GM21786 (cell line): ENCODE data around the gene PLCH1.
A peak's percentile ranks its signal among the peaks of the same experiment; 100 is the strongest.

Source experiments
- ATAC-seq: cut with Tn5 transposase; IDR thresholded peaks from one replicate; pipeline ENCODE4 v1.9.1; 2021; ENCODE audit not compliant: unreplicated experiment

Gene PLCH1

DNA sequence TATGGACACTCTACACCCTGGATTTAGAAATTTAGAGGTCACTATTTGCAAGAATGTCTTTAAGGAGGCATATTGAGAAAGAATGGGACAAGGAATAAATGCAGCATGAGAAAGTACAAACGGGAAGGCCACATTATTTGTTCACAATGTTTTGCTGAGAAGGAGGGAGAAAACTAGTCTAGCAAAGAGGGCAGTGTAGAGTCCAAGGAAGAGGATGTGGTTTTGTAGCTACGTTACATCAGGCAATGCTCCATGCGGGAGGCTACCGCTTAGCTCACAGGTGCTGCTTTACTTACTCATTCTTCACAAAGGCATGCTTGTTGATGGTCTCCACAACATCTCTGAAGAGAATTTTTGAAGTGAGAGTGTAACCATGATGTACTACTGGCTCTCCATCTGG, 191.1 kb downstream of the PLCH1 start:
- peak; percentile 46 for ATAC-seq

DNA sequence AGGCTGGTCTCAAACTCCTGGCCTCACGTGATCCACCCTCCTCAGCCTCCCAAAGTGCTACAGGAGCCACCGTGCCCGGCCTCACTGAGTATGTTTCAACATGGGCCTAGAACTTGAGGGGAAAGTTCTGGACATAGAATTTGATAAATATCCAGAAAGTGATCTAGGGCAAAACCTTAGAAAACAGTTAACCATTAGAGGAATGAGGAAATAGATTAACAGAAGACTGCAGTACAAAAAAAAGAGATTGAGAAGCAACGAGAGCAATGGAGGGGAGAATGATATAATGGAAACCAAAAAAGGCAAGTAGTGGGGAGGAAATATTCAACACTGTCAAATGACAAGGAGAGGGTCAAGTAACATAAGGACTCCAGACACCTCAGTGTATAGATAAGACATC, 191.5 kb downstream of the PLCH1 start:
- ATAC-seq = no peak

DNA sequence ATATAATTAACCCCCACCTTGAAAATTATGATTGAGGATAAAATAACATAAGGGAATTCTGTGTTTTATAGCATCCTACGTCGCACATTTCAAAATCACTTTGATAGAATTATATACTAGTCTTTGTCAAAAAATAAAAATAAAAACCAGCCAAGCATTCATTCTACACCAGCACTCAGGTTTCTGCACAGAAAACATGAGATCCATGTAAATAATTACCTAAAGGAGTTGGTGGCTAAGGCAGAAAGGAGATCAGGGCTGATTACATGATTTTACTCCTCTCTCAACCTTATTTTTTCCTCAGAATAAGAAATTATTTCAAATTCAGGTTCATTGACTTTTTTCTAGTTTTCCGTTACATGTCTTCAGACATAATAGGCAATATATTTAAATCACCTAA, 194.5 kb downstream of the PLCH1 start:
- no peak for ATAC-seq

DNA sequence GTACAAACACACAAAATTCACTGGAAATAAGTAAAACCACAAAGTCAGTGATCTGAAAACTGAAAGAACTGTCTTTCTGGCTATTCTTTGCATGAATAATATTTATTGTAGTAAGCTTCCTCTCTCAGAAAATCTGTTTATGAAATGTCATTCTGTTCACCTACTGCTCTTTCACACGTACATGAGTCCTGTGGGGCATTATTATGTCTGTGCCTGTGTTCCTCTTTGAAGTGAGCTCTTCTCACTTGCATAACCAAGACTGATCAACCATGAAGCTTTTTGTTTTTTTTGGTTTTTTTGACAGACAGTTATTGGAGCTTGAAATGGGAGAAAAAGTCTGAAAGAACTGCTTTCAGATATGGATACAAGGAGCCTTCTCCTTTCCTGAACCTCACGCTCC, 195.8 kb downstream of the PLCH1 start:
- peak; percentile 86 for ATAC-seq

DNA sequence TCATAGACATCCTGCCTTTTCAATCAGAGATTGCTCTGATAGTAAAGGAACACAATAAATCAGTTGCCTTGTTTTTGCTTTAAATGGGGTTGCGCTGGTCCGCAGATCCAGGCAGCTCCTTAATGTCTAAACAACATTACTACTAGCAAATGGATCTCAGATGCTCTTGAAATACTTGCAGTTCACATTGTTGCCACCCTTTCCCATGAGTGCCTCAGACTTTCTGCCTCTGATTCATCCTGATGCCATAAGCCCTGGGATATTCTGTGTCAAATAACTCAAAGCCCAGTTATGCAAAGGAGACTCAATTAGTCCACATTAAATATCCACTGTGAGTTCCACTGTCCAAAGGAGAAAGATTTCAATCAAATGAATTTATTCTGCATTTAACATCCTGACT, 196.7 kb downstream of the PLCH1 start:
- ATAC-seq = no peak

DNA sequence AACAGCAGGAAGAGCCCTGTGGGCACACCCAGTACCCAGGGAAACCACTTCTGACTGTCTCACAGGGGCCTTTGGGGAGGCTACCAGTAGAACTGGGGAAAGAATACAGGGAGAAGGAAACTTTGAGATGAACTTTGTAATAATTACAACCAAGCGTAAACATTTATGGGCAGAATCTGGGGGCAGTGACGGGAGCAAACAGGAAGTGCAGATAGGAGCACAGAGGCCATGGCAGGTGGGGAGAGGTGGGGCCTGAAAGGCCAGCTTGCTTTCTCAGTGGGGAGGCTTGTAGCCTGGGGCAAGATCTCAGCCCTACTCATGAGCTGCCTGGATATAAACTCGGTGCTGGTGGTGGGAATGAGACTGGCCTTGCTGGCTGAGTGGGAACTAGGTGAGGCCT, 209.8 kb downstream of the PLCH1 start:
- ATAC-seq = no peak

DNA sequence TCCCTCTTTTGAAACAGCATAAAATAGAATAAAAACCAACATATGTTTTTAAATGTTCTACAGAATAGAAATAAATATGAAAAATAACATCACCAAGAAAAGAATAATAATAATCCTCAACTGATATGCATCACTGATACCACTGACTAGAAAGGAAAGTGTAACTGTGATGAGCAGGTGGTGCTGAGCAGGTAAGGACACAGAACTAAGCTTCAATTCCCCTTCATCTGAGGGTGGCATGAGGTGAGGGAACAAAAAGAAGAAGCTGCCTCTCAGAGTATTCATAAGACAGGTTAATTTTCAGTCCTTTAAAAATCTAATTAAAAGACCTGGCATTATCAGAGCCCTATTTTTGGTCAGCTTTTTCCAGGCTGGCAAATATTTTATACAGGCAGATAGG, 216.3 kb downstream of the PLCH1 start:
- no peak for ATAC-seq

DNA sequence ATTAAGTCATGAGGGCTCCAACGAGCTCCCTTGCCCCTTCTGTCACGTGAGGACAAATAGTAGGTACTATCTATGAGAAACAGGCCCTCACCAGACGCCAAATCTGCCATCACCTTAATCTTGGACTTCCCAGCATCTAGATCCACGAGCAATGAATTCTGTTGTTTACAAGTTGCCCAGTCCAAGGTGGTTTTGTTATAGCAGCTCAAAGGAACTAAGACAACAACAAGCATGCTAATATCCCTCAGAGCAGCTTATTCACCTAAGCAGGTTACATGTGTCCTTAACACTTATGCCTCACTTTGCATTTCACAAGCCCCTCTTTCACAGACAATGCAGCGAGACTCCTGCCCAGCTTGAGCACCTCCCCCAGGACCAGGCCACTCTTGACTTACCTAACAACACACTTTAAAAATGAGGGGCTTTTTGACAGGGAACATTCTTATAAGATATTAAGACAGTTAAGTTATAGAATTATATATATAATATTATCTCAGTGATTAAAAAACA, 219.5 kb downstream of the PLCH1 start:
- ATAC-seq = no peak

DNA sequence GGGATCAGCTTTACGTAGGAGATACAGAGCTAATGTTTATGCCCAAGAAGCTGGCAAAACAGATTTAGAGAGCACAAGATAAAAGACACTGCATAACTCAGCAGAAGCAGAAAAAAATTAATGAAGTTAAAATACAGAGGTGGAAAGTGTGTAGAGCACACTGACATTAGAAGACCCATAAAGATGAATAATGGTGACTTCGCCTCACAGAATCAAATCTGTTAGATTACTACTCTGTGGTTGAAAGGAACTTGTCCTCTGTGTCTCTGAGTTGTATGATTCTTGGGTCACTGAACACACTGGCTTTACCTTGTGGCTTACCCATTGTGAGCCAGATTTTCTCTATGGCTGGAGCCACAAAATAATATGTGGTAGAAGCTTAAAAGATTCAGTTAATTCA, 224.4 kb downstream of the PLCH1 start:
- no peak for ATAC-seq

DNA sequence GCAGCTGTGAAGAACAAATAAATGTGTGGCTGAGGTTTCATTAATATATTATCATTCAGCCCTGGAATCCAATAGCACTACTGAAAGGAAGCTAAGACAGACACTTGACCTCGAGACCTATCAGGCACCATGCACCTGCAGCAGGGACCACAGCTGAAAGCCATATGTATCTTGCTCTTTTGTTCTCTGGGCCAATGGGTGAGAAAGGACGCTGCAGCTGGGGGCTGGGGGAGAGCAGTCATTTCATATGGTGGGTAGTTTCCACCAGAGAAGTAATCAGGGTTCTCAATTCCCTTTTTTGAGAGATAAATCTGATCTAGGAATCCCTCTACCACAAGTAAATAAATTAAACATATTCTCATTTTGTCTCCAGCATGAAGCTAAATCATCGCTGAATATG, 225.8 kb downstream of the PLCH1 start:
- peak; percentile 61 for ATAC-seq

DNA sequence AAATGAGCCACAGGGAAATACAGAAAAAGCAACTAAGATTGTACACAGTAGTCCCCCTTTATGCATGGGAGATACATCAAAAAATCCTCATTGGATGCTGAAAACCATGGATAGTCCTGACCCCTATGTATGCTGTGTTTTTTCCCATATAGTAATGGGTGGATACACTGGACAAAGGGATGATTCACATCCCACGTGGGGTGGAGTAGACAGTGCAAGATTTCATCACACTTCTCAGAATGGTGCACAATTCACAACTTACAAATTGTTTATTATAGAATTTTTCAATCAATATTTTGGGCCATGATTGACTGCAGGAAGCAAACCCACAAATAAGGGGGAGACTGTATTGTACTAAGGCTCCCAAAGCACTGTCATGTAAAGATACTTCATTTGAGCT, 227.0 kb downstream of the PLCH1 start:
- no peak for ATAC-seq

DNA sequence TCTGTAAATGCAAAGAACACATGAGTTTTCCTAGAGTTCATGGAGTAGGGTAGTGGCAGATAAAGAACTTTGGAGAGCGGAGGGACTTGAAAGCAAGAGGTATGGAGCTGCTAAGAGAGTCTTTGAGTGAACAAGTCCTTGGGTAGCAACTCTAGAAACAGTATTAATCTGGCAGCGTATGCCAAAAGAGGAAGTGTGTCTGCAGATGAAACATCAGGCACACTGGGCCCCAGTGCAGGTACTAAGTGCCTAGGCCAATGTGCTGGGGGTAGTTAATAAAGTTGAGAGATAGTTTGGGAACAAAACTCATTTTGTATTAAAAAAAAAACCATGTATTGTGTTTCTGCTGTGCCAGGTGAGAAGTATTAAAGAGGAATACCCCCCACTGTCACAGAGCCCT, 228.4 kb downstream of the PLCH1 start:
- no peak for ATAC-seq

DNA sequence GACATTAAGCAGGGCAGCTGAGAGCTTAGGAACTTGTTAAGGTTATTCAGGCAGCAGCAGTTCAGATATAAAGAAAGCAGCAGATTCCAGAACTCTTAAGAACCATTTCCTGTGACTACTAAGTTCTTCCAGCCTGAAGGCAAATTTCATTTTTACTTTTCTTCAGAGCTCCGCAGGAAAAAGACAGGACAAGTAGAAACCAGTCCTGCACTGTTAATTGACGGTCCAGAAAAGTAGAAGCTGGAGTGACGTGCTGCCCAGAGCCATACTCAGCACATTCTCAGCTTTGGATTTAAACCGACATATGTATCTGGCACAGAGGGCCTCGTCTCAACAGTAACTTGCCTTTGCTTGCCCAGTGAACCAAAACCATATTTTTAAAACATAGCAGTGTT, 232.0 kb downstream of the PLCH1 start:
- ATAC-seq = no peak

DNA sequence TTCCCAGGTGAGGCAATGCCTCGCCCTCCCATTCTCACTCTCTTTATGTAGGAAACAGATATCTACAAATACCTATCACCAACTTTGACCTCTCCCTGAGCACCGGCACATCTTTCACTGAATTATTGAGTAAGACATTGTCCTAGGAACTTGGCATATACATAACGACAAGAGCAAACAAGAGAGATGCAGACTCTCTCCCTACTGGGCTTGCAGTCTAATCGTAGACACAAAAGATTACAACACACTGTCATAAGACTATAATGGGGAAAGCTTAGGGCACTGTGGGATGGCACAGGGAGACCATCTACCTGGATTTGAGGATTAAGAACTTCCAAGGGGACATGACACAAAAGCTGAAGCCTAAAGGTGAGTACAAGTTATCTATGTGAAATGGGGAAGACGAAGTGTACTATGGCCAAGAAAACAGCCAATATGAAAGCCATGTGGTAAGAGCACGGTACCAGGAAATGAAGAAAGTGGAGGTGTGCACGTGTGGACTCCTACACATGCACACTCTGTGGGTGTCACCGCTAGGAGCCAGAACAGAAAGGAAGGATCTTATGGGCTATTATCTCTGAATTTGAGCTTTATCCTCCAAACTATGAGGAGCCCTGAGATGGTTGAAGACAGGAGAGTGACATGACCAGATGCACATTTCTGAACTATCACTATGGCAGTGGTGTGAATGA, 232.6 kb downstream of the PLCH1 start:
- ATAC-seq = no peak

DNA sequence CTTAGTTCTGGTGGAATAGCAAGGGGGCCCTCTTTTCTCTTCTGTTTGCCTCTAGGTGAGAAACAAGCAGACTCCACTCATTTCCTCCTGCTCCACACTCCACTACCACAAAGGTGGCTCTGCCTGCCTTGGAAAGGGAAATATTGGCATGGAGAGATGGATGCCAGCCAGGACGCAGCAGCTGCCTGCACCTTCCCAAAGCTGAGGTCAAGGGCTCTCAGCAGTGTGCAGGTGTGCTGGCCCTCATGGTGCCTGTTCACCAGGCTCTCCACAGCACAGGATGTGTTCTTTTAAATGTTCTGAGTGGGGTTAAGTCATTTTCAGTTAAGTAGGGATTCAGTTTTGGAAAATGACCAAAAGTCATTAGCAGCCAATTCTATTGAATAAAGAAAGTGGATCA, 240.2 kb downstream of the PLCH1 start:
- ATAC-seq = no peak

DNA sequence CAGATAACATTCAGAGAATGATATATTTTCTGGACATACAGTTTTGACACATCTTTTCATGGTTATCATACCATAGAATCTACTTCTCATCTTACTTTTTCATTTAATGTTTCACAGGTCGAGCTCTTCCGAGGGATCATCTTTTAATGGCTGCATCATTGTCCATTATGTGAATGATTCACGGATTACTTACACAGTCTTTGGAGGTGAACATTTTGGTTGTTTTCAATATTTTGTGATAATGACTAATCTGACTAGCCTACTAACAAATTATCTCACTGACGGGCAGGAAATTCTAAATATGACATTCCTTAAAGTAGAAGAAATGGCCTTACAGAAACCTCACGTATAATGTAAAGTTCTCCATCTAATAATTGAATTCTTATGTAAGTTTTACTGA, 242.2 kb downstream of the PLCH1 start:
- no peak for ATAC-seq

DNA sequence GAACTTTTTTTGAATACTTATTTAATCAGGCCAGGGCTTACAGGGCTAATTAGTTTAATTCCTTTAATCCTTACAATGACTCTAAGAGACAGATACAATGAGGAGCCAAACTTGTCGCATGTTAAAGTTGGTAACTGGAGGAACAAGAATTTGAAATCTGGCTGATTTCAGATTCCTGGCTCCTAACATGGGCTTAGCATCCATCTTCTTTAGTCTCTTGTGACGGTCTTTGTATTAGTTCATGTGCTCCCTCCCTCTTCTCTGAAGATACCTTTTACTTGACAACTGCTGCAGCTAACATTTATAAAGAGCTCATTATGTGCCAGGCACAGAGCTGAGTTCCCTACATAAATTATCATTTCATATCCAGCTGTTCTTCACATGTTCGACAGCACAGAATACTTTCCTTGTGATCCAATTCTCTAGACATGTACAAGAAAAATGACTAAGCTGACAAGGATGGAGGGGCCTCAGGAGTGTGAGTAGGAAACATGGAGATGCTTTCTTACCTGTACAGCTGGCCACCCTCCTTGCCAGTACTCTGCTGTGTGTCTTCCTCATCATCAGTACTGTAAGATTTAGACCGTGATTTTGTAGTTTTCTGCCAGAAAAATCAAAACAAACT, 244.6 kb downstream of the PLCH1 start:
- ATAC-seq = no peak

DNA sequence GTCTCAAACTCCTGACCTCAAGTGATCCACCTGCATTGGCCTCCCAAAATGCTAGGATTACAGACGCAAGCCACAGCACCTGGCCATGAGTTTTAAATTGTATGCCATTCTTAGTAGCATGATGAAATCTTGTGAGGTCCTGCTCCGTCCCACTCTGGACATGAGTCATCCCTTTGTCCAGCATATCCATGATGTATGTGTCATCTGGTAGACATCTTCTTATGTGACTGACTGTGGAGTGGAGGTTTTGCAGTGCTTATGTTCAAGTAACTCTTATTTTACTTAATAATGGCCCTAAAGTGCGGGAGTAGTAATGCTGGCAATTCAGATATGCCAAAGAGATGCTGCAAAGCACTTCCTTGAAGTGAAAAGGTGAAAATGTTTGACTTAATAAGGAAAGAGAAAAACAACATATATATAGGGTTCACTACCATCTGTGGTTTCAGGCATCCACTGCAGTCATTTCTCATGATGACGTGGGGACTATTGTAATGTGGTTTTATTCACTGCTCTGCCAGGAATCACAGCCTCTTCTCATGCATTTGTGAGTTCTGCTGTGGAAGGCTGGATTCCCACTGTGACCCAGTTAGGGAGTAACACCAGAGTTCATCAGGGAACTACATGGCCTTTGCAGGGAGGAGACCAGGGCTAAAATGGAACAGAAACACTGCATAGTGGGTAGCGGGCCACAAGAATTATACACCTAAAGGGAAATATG, 246.8 kb downstream of the PLCH1 start:
- ATAC-seq = no peak

DNA sequence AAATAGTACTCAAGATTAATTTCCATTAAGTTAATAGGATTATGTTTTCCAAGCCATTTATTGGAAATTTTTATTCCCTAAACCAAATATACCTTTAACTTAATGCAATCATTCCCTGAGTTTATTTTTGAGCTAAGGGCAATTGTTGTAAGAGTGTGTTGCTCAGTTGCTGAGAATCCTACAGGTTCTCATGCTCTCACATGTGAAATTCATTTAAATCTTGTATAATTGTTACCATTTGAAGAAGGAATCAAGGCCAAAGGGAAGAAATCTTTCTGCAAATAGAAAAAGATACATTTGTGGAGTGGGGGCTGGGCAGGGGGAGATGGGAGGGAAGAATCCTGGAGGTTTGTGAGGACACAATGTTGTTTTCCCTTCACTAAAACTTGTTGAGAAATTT, 248.7 kb downstream of the PLCH1 start:
- ATAC-seq = no peak

DNA sequence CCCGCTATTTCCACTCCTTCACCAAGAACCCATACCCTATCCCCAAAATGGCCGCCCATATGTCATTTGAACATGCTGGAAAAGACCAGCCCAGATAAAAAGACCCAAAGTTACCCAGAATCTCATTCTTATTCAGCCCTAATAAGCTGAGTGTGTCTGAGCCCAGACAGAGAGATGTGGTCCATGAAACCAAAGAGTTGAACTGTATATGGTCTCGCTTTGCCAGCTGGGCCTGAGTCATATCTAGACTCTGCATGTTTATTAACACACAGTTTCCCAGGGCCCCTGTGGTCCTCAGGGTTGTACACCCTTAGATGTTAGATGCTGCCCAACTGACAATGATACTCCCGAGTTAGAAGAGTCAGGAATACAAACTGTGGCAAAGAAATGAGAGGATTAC, 249.5 kb downstream of the PLCH1 start:
- ATAC-seq = peak; percentile 88

DNA sequence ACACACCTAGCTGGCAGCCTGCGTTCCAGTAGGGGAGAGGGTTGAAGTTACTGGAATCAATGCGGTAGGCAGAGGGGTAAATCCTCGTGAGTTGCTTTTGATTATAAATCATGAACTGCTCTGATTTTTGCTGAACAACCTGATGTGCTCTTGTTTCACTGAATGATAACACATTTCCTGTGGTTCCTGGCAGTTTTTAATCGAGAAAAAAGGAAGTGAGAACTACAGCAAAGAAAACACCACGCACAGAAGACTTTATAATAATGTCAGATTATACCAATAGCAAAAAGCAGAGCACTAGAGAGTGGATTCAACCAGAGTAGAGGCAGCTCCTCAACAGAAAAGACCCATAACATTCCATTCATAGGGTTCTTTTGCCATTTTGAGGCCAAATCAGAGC, 250.5 kb downstream of the PLCH1 start:
- ATAC-seq = peak; percentile 47

DNA sequence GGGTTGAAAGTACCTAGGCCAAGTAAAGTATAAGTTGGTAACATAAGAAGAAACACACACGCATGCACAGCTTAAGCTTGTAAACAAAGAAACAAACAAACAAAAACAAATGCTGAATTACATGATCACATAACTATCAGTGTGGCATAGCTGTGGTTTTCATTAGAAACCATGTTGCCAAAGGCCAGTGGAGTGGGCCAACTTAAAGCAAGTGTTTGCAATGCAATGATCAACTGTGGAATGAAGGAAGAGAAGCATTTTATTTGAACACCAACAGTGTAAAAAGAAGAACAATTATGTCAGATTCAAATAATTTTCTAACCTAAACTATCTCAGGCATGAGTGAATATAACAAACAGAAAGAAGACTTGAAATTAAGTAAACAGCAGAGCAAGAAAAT, 252.0 kb downstream of the PLCH1 start:
- no peak for ATAC-seq
